GM12873 (cell line): ENCODE data around the gene SPATA16.

Experiments used
- TF ChIP-seq, protein P1 (sequence below): IDR thresholded peaks from 2 replicates; pipeline ENCODE4 v1.5.1; 2012; ENCODE audit warnings: low read depth, mild to moderate bottlenecking, moderate library complexity, low read length, control low read depth; ENCODE audit not compliant: insufficient read depth; ENCODE audit errors: missing control alignments

SPATA16 gene

DNA sequence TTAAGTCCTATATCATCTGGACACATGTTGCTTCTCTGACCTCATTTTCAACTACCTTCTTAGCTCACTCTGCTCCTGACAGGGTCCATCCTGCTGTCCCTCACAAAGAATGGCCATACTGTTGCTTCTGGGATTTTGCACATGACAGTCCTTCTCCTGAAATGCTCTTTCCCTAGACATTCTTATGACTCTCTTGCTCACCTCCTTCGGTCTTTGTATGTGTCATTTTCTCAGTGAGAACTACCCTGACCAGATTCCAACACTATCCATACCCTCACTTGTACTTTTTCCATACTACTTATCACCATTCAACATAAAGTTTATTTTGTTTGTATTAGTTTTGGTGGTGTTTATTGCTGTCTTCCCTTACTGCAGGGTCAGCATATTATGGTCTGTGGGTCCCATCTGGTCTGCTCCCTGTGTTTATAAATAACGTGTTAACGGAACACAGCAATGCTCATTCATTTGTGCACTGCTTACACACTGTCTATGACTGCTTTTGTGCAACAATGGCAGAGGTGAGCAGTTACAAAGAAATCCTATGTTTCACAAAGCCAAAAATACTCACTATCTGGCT is 159.5 kb downstream of the SPATA16 start:
- TF ChIP-seq, protein P1, sequence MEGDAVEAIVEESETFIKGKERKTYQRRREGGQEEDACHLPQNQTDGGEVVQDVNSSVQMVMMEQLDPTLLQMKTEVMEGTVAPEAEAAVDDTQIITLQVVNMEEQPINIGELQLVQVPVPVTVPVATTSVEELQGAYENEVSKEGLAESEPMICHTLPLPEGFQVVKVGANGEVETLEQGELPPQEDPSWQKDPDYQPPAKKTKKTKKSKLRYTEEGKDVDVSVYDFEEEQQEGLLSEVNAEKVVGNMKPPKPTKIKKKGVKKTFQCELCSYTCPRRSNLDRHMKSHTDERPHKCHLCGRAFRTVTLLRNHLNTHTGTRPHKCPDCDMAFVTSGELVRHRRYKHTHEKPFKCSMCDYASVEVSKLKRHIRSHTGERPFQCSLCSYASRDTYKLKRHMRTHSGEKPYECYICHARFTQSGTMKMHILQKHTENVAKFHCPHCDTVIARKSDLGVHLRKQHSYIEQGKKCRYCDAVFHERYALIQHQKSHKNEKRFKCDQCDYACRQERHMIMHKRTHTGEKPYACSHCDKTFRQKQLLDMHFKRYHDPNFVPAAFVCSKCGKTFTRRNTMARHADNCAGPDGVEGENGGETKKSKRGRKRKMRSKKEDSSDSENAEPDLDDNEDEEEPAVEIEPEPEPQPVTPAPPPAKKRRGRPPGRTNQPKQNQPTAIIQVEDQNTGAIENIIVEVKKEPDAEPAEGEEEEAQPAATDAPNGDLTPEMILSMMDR = no peak

DNA sequence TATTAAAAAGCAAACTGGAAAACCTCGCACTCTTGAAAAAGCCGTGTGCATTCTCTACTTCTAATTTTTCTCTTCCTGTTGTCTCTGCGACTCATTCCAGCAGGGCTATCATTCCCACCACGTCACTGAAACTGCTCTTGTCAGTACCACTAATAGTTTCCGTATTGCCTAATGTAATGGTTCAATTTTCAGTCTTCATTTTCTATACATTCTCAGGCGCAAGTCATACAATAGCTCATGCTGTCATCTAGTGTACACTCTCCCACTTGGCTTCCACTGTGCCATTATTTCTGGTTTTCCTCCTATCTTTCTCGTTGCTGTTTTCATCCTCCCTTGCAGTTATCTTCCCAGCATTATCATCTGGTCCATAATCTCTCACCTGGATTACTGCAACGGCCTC is 160.2 kb downstream of the SPATA16 start:
- TF ChIP-seq, protein P1 = no peak

DNA sequence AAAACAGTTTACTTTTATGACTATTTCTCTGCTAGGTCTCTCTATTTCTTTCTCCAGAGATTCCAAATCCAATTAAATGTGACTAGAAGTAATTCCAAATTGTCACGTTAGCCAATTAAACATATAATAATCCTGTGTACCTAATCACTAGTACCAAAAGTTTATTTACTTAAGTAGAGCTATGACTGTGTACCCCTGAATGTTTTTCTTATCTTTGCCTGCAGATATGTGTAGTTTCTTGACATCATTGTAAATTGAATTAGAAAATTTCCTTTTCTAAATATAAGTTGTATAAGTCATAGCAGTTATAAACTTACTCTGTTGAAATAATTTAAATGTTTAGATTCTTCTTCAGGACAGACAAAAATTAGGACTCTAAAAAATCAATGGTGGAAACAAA is 163.3 kb downstream of the SPATA16 start:
- TF ChIP-seq, protein P1 = no peak

- TF ChIP-seq, protein P1 = no peak
These were observed 166.1 kb downstream of the SPATA16 start for GRCh38 chr3:172974969-172975368.

DNA sequence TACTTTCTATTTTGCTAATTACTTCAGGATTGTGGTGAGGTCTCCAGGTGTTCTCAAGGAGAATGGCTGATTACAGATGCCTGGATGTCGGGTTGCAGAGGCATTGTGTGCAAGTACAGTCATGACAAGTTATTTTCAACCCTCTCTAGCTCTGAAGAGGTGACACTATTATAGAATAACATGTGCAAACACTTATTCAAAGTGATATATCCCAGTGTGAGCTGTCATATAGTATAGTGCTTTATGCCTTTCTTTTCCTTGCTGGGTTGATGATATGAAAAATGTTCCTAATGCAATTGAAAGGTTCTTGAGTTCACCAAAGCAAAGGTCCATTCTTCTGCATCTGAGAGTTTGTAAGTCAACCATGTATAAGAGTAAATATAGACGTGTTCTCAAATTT is 167.2 kb downstream of the SPATA16 start:
- TF ChIP-seq, protein P1 = no peak

DNA sequence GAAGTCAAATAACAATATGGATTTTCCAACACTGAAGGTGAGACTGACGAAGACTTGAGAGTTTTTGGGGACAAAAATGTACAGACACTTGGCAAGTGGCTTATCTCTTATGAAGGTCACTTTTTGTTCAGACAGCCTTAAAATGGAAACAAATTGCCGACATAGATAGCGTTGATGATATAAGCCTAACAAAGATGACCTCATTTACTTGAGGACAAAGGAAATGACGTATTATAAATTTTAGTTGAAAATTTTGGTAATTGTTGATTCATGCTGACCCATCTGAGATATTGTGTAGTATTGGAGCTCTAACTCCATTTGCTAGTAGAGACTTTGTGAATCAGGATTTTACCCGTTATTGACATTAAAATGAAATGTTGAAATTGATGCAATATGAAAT is 168.3 kb downstream of the SPATA16 start:
- TF ChIP-seq, protein P1 = no peak

DNA sequence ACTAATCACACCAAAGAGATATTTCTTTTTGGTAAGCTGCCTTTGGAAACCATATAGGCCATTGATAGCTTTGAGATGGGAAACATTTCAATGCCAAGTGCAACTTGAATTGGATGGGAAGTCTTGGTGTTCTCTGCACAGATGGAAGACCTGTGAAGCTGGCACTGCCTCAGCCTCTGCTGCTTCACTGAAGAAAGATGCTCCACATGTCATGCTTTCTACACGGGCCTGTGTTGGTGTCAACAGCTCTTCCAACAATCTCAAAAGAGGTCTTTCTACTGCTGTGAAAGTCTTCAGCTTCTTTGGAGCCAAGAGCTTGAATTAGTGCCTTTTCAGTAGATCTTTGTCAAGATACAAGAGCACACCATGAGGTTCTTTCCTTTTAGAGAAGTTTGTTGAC is 169.0 kb downstream of the SPATA16 start:
- TF ChIP-seq, protein P1 = no peak
